T-helper 1 cell treated with Interleukin-12 subunit alpha and Interleukin-12 subunit beta and Interleukin-4 antibody, amounts not matched to agents 30 μg/mL and 1 μg/mL, for 36 hours (primary cell): ENCODE measurements around the gene CELA1.

ENCODE experiments used
- H3K27ac Mint-ChIP-seq: one replicate; pipeline ENCODE4 v1.8.0; 2021; ENCODE audit warnings: mild to moderate bottlenecking, mixed read lengths
- H3K27me3 Mint-ChIP-seq: one replicate; pipeline ENCODE4 v1.8.0; 2021; ENCODE audit warnings: low read depth, mixed read lengths
- H3K36me3 Mint-ChIP-seq: one replicate; pipeline ENCODE4 v1.8.0; 2021; ENCODE audit warnings: low read depth, mixed read lengths
- H3K4me1 Mint-ChIP-seq: one replicate; pipeline ENCODE4 v1.8.0; 2021; ENCODE audit warnings: low read depth, mixed read lengths
- H3K4me3 Mint-ChIP-seq: one replicate; pipeline ENCODE4 v1.8.0; 2021; ENCODE audit warnings: mild to moderate bottlenecking, moderate library complexity, mixed read lengths
- H3K9me3 Mint-ChIP-seq: one replicate; pipeline ENCODE4 v1.8.0; 2021; ENCODE audit warnings: mixed read lengths

Gene CELA1

GRCh38 chr12:51346581-51346980 lies at the start of gene CELA1:
Gene CELA1, minus strand, starts transcription at chr12:51346679. Its CDS starts 41 bp downstream, at chr12:51346638.
- H3K9me3 Mint-ChIP-seq, result no peaks in the 10 kb centered on the region
- H3K36me3 Mint-ChIP-seq, result no peaks in the 10 kb centered on the region
- peaks cover 8% of the 10 kb centered on the region for H3K4me1 Mint-ChIP-seq
- H3K4me3 Mint-ChIP-seq, result no peak within 1 kb of the TSS
- peaks cover 5% of the 10 kb centered on the region for H3K27me3 Mint-ChIP-seq
- no peak within 1 kb of the TSS for H3K27ac Mint-ChIP-seq

- peaks cover 45% of the 10 kb centered on the region for H3K4me1 Mint-ChIP-seq
- no peaks in the 10 kb centered on the region for H3K9me3 Mint-ChIP-seq
- peak overlapping the region; percentile 68 for H3K27ac Mint-ChIP-seq
Measured at GRCh38 chr12:51395283-51396230, 49.1 kb upstream of the CELA1 start.

GRCh38 chr12:51393676-51394545 lies 47.4 kb upstream of the CELA1 start:
- Mint-ChIP-seq H3K27ac (peak overlapping the region; percentile 87), H3K4me3 (peak overlapping the region; percentile 77), H3K9me3 (no peaks in the 10 kb centered on the region), H3K27me3 (peaks cover 15% of the 10 kb centered on the region), H3K36me3 (peaks cover 4% of the 10 kb centered on the region), H3K4me1 (peaks cover 54% of the 10 kb centered on the region)

More at GRCh38 chr12:51395283-51396230, 49.1 kb upstream of the CELA1 start:
- Mint-ChIP-seq H3K27me3 (peaks cover 25% of the 10 kb centered on the region), H3K36me3 (peaks cover 4% of the 10 kb centered on the region), H3K4me3 (peak overlapping the region; percentile 50)

GRCh38 chr12:51392556-51393237 lies 46.2 kb upstream of the CELA1 start:
- no peaks in the 10 kb centered on the region for H3K9me3 Mint-ChIP-seq
- peak overlapping the region; percentile 77 for H3K4me3 Mint-ChIP-seq
- peak overlapping the region; percentile 87 for H3K27ac Mint-ChIP-seq
- peaks cover 4% of the 10 kb centered on the region for H3K36me3 Mint-ChIP-seq
- H3K27me3 Mint-ChIP-seq, result peaks cover 13% of the 10 kb centered on the region
- H3K4me1 Mint-ChIP-seq, result peaks cover 58% of the 10 kb centered on the region

GRCh38 chr12:51391283-51392123 lies 45.0 kb upstream of the CELA1 start, which contains the start of gene GALNT6:
Gene GALNT6, minus strand, starts transcription at chr12:51391406. Its CDS starts 11,625 bp downstream, at chr12:51379781.
- Mint-ChIP-seq H3K27ac (peak within 1 kb of the TSS; percentile 72), H3K9me3 (no peaks in the 10 kb centered on the region)

GRCh38 chr12:51390891-51391282 lies 44.4 kb upstream of the CELA1 start:
- Mint-ChIP-seq H3K4me3 (peak overlapping the region; percentile 89), H3K36me3 (peaks cover 5% of the 10 kb centered on the region), H3K27ac (peak overlapping the region; percentile 55), H3K9me3 (no peaks in the 10 kb centered on the region), H3K27me3 (peaks cover 9% of the 10 kb centered on the region), H3K4me1 (peaks cover 56% of the 10 kb centered on the region)

More at GRCh38 chr12:51391283-51392123, 45.0 kb upstream of the CELA1 start, which contains the start of gene GALNT6:
- H3K4me1 Mint-ChIP-seq, result peaks cover 60% of the 10 kb centered on the region
- peaks cover 10% of the 10 kb centered on the region for H3K27me3 Mint-ChIP-seq
- peak within 1 kb of the TSS; percentile 89 for H3K4me3 Mint-ChIP-seq
- H3K36me3 Mint-ChIP-seq, result peaks cover 5% of the 10 kb centered on the region

GRCh38 chr12:51390457-51390856 lies 44.0 kb upstream of the CELA1 start:
- Mint-ChIP-seq H3K36me3 (peaks cover 5% of the 10 kb centered on the region), H3K27ac (peak overlapping the region; percentile 55), H3K4me1 (peaks cover 52% of the 10 kb centered on the region), H3K27me3 (peaks cover 13% of the 10 kb centered on the region), H3K9me3 (no peaks in the 10 kb centered on the region), H3K4me3 (peak overlapping the region; percentile 89)

GRCh38 chr12:51389302-51389999 lies 43.0 kb upstream of the CELA1 start:
- peaks cover 43% of the 10 kb centered on the region for H3K4me1 Mint-ChIP-seq
- peaks cover 14% of the 10 kb centered on the region for H3K27me3 Mint-ChIP-seq
- H3K4me3 Mint-ChIP-seq, result no peak overlapping the region
- H3K27ac Mint-ChIP-seq, result no peak overlapping the region
- H3K9me3 Mint-ChIP-seq, result no peaks in the 10 kb centered on the region
- peaks cover 5% of the 10 kb centered on the region for H3K36me3 Mint-ChIP-seq

GRCh38 chr12:51388846-51389245 lies 42.4 kb upstream of the CELA1 start:
- H3K36me3 Mint-ChIP-seq, result peaks cover 5% of the 10 kb centered on the region
- no peak overlapping the region for H3K4me3 Mint-ChIP-seq
- H3K27ac Mint-ChIP-seq, result no peak overlapping the region
- H3K4me1 Mint-ChIP-seq, result peaks cover 42% of the 10 kb centered on the region
- no peaks in the 10 kb centered on the region for H3K9me3 Mint-ChIP-seq
- peaks cover 14% of the 10 kb centered on the region for H3K27me3 Mint-ChIP-seq

- Mint-ChIP-seq H3K9me3 (no peaks in the 10 kb centered on the region), H3K4me1 (peaks cover 42% of the 10 kb centered on the region), H3K36me3 (peaks cover 6% of the 10 kb centered on the region), H3K27ac (no peak overlapping the region), H3K4me3 (no peak overlapping the region), H3K27me3 (peaks cover 14% of the 10 kb centered on the region)
Measured at GRCh38 chr12:51388069-51388799, 41.8 kb upstream of the CELA1 start.

GRCh38 chr12:51386351-51386750 lies 39.9 kb upstream of the CELA1 start:
- peaks cover 14% of the 10 kb centered on the region for H3K27me3 Mint-ChIP-seq
- H3K4me1 Mint-ChIP-seq, result peaks cover 43% of the 10 kb centered on the region
- no peaks in the 10 kb centered on the region for H3K9me3 Mint-ChIP-seq
- no peak overlapping the region for H3K27ac Mint-ChIP-seq
- H3K4me3 Mint-ChIP-seq, result no peak overlapping the region
- peaks cover 11% of the 10 kb centered on the region for H3K36me3 Mint-ChIP-seq

GRCh38 chr12:51383269-51383905 lies 36.9 kb upstream of the CELA1 start:
- no peak overlapping the region for H3K4me3 Mint-ChIP-seq
- H3K4me1 Mint-ChIP-seq, result peaks cover 23% of the 10 kb centered on the region
- no peaks in the 10 kb centered on the region for H3K9me3 Mint-ChIP-seq
- peak overlapping the region; percentile 42 for H3K27ac Mint-ChIP-seq
- H3K27me3 Mint-ChIP-seq, result peaks cover 12% of the 10 kb centered on the region
- peaks cover 12% of the 10 kb centered on the region for H3K36me3 Mint-ChIP-seq
